GM18520 (cell line): ENCODE data around the gene PRELP.

Source experiments
- ATAC-seq: cut with Tn5 transposase; IDR thresholded peaks from one replicate; pipeline ENCODE4 v1.9.1; 2021; ENCODE audit not compliant: unreplicated experiment

PRELP gene

GRCh38 chr1:203476216-203476814, 709 bp downstream of the PRELP start:
- no peak for ATAC-seq

- no peak for ATAC-seq
Measured at GRCh38 chr1:203477748-203478147, 2.1 kb downstream of the PRELP start.

GRCh38 chr1:203478231-203478630, 2.6 kb downstream of the PRELP start:
- no peak for ATAC-seq

- ATAC-seq = no peak
Measured at GRCh38 chr1:203478986-203479385, 3.4 kb downstream of the PRELP start.

GRCh38 chr1:203479646-203480045, 4.0 kb downstream of the PRELP start:
- ATAC-seq = no peak

GRCh38 chr1:203480084-203480483, 4.5 kb downstream of the PRELP start:
- ATAC-seq = no peak

- no peak for ATAC-seq
Measured at GRCh38 chr1:203480525-203481084, 5.0 kb downstream of the PRELP start.

GRCh38 chr1:203481196-203481595, 5.6 kb downstream of the PRELP start:
- no peak for ATAC-seq

- ATAC-seq = no peak
Measured at GRCh38 chr1:203486618-203487370, 11.2 kb downstream of the PRELP start.

GRCh38 chr1:203488539-203488938, 12.9 kb downstream of the PRELP start:
- no peak for ATAC-seq

- ATAC-seq = no peak
Measured at GRCh38 chr1:203490607-203491006, 15.0 kb downstream of the PRELP start.

GRCh38 chr1:203491664-203492063, 16.1 kb downstream of the PRELP start:
- no peak for ATAC-seq

GRCh38 chr1:203492082-203492747, 16.6 kb downstream of the PRELP start:
- ATAC-seq = no peak

GRCh38 chr1:203492748-203493130, 17.1 kb downstream of the PRELP start:
- ATAC-seq = no peak

GRCh38 chr1:203493901-203494300, 18.3 kb downstream of the PRELP start, which contains the start of gene OPTC:
TSS of gene OPTC (plus strand) at chr1:203494153. CDS start at chr1:203496006, 1,853 bp downstream.
- ATAC-seq = no peak

GRCh38 chr1:203495845-203496244, 20.2 kb downstream of the PRELP start:
- ATAC-seq = no peak

GRCh38 chr1:203497269-203497777, 21.7 kb downstream of the PRELP start:
- ATAC-seq = no peak

GRCh38 chr1:203499643-203500278, 24.2 kb downstream of the PRELP start:
- no peak for ATAC-seq

- no peak for ATAC-seq
Measured at GRCh38 chr1:203500279-203500678, 24.7 kb downstream of the PRELP start.

- ATAC-seq = no peak
Measured at GRCh38 chr1:203503836-203504235, 28.2 kb downstream of the PRELP start.
